Natural killer cell (primary cell): ENCODE results near the gene CD163L1. TPM values are rescaled to one million over a fixed set of nuclear protein-coding genes. Genes with fewer than 3 reads are reported as not detected.

ENCODE experiments used
- total RNA-seq, 4 donors: library from RNA; stranded (reverse); fragments of 120-200 nt in 1 of 4; gene quantifications; one replicate each; pipeline versions ENCODE4 v1.2.3 to v1.2.4, GENCODE V29; 2013 to 2022

The CD163L1 gene
- total RNA-seq, 3 donors from 2014 or later (not counting 1 experiment from before 2014, with no cell fraction given), result 0.34 TPM; not detected in 2

Other genes starting within 250 kb of the CD163L1 start
- gene ACSM4, start 140.1 kb downstream of the CD163L1 start, total RNA-seq, result not detected
- 1 to 10 TPM in 2 of 3 donors, under 1 TPM in 1; 0.45 to 2.9 (median 2.1) TPM for gene CD163, start 59.6 kb upstream of the CD163L1 start, total RNA-seq
- not detected for gene APOBEC1, start 221.8 kb upstream of the CD163L1 start, total RNA-seq